Inferior parietal cortex (tissue), 1 donor: ENCODE data around the gene PLCL1.

Experiments
- DNase-seq: peaks from one replicate; pipeline ENCODE4 v3.0.0-alpha.2; 2016; ENCODE audit errors: extremely low spot score

Gene PLCL1

DNA sequence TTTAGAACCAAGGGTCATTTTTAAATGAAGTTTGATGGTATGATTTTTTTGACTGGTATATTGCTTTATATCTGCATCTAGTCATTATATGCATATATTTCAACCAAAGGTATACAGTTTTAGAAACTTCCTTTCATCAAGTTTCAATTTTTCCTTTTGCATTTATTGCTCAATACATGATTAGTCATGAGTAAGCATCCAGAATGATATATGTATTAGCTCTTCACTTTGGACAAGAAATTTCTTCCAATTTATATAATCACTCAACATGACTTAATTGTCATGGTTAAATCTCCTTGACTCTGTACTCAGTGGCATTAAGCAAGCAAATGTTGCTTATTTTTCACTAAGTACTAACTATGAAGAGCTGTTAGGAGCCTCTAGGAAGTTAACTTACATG is 123.6 kb downstream of the PLCL1 start:
- DNase-seq = no peak

DNA sequence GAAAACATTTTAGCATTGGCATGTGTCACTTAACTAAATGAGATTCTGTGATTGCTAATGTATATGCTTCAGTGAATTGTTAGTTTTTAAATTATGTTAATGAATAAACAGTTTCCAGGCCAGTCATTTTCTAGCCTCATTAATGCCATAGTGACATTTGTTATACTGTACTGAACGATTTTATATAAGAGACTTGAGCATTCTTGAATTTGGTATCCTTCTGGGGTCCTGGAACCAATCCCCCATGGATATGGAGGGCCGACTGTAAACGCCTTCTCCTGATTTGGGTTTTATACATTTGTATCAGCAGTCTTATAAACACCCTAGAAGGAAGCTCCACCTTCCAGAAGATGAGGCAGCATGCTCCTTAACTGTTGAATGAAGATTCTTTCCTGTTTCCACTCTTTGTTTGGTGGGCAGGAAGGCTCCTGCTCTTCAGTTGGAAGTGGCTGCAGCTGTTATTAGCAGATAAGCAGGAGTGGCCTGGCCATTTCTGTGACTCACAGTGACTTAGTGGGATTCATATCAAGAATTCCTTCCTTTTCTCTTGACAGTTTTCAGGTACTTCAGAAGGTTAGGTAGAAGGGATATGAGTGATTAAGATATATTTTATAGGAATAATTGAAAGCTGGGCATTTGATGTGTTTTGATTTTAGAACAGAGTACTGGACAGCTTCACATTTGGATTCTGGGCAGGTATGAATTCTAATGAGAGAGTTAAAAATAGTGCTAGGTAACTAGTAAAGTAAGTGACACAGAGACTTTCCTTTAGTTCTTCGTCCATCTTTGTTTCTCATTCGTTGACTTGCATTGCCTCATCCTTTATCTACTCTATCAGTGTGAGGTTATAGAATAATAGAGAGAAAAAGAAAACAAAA is 124.9 kb downstream of the PLCL1 start:
- no peak for DNase-seq

DNA sequence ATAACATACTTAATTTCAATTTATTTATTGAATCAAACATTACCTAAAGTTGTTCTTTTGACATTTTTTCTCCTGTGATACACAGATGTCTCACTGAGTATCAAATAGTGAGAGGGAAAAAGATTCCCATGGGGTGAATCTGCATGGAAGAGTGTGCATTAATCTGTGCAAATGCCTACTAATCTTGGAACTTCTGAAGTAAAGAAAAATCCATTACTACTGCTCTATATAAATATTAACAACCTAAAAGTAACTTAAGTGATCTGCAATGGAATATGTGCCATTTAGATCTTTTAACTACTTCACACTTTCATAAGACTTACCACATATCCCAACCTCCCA is 125.5 kb downstream of the PLCL1 start:
- DNase-seq = no peak

DNA sequence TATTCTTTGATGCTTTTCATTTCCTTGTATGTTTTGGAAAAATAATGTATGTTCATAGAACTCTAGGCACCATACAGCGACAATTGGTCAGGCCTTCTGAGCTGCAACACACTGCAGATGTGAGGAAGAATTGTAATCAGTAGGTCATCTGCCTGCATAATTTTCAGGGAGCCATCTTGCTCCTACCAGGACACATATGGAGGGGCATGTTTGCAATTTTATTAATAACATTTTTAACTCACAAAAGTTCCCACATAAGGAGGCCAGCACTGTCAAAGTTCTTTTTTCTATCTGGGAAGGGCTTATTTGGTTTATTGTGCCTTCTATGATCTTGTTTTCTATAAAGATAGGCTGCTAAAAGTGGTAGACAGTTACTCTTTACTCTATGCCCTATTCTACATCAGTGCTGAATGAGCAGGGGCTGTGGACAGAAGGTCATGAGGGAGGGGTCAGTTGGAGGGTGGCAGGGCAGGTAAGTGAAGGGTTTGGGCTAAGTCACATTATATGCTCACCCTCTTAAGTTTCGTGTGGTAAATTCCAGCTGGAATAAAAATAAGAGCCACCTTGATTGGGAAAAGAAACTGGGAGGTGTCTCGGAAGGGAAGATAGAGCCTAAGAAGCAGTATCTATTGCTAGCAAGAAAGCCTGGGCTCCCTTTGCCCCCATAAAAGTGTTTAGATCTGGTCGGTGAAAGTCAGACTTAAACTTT is 126.3 kb downstream of the PLCL1 start:
- no peak for DNase-seq

DNA sequence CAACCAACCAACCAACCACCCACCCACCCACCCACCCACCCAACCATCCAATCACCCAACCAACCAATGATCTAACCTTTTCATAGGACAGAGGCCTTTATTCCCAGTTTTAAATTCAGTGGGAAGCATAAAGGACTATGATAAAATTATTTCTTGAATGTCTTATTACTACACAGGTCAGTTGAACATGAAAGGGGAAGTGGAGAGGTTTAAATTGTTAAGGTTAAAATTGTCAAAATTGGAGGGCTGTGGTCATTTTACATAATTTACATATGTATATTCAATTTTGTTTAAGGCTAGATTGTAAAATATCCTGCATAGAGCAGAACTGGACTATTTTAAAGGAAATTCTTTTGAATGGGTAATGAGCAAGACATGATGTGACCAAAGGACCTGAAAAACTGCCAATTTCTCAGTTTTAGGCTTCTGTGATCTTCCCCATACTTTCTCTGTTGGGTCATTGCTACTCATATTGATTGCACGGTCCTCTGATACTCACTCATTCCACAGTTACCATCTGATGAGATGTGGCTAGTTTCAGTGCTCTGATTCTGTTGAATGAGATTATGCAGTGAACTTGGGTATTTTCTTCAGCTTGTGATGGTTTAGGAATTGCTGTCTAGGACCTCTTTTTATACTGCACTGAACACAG is 127.4 kb downstream of the PLCL1 start:
- DNase-seq = no peak

DNA sequence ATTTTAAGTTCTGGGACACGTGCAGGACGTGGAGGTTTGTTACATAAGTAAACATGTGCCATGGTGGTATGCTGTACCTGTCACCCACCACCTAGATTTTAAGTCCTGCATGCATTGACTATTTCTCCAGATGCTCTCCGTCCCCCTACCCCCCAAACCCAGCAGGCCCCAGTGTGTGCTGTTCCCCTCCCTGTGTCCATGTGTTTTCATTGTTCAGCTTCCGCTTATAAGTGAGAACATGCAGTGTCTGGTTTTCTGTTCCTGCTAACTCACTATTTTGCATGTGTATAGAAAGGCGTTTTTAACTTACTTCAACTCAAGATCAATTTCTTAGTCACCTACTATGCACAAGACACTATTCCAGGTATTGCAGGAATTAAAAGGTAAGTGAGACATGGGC is 128.0 kb downstream of the PLCL1 start:
- DNase-seq = no peak

DNA sequence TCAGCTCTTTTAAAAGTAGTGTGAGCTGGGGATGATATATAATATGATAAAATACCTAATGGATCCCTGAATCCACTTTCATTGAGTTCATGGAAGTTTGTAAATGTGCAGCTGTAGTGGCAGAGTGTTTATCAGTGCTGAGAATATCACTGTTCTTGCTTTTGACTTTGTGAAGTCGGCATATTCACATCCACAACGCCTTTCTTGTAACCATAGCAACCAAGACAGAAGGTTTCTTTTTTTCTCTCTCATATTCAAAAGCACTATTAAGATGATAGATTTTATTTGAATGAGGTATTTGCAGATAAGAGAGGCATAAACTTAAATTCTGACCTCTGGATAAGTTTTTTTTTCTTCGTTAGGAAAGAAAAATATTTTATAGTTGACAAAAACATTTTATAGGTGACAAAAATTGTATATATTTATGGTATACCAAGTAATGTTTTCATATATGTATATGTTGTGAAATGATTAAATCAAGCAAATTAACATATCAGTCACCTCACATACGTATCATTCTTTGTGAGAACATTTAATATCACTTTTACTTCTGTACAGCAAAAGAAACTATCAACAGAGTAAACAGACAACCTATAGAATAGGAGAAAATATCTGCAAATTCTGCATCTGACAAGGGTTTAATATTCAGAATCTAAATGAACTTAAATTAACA is 130.0 kb downstream of the PLCL1 start:
- no peak for DNase-seq

DNA sequence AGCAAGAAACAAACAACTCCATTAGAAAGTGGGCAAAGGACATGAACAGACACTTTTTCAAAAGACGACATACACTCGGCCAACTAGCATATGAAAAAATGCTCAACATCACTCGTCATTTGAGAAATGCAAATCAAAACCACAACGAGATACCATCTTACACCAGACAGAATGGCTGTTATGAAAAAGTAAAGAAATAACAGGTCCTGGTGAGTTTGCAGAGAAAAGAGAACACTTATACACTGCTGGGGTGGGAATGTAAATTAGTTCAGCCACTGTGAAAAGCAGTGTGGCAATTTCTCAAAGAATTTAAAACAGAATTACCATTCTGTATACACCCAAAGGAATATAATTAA is 130.5 kb downstream of the PLCL1 start:
- no peak for DNase-seq

DNA sequence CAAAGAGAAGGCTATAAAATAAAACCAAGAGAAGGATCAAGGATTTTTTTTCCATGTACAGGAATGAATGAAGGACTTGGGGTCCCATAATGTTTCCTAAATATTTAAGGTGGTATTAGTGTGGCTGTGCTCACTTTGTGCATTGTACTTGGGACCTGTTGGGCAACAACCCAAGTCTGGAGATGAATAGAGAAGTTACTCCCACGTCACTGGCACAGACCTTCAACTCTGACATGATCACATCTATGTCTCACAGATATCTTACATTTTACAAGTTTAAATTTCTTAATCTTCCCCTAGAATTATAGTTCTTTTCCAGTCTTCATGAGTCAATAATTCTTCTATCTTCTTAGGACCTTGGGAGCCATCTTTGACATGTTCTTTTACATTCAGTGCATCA is 133.4 kb downstream of the PLCL1 start:
- no peak for DNase-seq

DNA sequence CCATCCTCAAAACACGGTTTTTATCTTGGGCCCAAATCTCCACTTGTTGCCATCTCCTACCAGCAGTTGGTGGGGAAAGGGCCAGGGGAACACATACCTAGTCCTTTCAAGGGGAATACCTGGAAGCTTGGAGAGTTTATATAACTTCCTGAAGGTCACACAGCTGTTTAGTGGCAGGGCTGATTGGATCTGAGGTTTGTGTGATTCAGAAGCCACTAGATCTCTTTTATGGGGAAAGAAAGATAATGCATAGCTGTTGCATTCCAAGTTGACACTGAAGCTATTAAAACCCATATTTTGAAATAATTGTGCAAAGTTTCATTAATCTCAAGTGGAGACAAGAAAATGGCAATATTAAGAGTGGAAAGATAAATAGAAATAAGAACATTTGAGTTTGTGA is 134.2 kb downstream of the PLCL1 start:
- no peak for DNase-seq

DNA sequence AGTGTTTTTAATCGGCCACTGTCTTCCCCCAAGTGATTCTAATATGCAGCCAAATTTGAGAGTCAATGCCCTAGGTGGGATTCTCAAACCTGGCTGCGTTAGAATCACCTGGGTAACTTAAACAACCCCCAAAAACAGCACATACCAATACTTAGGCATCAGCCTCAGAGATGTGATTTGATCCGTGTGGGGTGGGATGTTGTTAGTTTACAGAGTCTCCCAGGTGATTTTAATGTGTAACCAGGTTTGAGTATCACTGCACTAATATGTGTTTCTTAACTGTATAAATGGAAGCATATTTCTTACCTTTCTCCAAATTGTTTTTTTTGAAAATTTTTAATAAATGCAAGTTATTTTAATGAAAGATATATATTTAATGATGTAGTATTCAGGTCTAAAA is 135.4 kb downstream of the PLCL1 start:
- DNase-seq = no peak

DNA sequence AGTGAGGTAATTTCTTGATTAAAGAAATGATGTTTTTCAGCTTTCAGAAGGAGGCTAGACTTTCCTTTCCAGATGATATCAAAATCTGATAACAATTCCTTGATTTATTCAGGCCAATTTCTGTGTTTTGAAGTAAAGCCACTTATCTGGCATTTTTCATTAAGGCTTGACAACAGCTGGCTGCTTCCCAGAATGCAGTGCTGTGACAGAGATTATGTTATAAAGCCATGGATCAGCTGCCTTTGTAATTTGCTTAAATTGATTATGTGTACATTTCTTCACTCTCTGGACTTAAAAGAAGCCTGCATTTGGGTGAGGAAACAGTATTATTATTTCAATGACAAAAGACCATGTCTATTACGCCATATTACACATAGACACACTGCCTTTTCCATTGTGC is 136.0 kb downstream of the PLCL1 start:
- DNase-seq = no peak

DNA sequence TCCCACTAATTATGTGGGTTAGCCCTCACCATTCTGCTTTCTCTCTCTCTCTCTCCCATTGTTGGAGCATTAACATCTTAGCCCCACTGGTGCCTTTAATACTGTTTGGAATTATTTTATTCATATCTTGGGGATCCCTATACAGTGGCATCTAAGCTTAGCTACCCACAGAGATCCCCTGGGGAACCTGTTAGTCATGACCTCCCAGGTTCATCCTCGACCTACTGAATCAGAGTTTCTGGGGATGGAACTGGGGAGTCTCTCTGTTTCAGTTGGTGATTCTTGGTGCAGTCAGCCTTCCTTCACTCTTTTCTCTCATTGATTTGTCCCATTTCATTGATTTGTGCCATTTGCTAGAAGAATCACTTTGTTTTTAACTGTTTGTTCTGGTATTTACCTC is 137.3 kb downstream of the PLCL1 start:
- no peak for DNase-seq

DNA sequence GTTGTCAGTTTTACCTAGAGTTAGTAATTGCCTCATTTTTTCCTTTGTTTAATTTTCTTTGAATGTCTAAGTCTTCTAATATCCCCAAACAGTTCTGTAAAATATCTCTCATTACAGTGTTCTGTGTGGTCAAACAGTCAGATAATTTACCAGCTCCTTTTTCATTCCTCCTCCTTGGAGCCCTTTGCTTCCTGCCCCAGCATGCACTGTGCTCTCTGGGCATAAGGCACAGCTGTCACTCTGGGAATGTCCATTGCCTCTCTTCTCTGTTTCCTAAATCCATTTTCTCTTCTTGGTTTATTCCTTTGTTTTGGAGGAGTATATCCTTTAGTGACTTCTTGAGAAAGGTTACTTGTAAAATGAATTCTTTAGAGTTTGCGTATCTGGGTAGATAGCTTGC is 139.3 kb downstream of the PLCL1 start:
- DNase-seq = no peak

DNA sequence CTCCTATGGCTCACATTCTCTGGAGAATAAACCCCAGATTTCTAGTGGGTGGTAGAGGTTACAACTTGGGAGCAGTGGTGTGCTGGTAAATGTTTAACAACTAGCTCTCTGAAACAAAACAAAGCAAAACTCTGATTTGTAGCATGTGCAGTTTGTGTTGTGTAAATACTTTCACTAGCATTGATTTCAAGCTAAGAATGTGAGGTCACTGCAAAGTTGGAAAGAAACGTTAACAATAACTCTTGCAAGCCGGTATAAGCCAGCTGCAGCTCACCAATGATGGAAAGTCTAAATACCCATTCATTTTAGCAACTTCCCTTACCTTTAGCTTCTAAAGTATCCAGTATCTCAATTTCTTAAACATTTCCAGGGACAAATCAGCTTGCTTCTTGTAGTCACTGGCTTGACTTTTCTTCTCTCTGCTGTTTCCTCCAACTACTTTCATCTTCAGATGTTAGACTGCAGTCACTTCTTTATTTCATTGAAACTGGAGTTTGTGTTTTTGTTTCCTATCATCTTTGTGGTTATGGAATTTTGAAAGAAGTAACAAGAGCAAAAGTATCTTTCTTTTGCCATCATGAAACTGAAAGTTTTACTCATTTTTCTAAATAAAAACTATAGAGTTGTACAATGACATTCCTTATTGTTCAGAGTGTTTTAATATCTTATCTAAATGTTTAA is 140.2 kb downstream of the PLCL1 start:
- no peak for DNase-seq

DNA sequence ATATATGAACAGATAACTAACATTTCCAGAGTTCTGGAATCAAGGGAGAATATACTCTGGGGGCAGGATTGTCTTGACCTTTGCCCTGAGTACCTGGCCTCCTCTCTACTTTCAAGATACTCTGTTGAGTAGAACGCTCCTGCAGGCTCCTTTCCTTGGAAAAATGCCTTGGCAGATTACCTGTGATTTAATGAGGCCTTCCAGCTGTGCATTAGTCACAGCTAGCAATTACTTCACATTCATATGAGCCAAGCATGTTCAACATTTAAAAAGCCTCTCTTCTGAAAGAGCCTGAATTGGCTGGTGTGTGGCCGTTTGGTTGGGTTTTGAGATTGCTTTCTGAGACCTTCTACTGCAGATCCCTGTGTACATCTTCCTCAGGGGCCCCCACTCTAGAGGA is 142.2 kb downstream of the PLCL1 start:
- DNase-seq = no peak

DNA sequence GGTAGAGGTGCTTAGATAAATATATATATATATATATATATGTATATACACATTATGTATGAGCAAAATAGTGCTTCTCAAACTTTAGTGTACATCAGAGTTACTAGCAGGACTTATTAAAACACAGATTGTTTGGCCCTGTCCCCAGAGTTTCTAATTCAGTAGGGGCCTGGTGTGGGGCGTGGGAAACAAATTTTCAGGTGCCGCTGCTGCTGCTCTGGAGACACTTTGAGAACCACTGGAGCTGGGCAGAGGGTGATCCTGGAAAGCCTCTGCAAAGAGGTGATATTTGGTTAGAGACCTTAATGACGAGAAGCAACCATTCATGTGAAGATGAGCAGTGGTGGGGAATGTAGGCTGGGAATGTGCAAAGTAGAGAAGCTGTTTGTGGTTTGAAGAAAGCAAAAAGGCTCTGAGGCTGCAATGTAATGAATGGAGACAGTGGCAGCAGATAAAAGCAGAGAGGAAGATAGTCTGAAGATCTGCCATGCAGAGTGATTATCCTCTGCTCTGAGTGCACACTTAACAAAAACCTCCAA is 142.9 kb downstream of the PLCL1 start:
- DNase-seq = no peak

DNA sequence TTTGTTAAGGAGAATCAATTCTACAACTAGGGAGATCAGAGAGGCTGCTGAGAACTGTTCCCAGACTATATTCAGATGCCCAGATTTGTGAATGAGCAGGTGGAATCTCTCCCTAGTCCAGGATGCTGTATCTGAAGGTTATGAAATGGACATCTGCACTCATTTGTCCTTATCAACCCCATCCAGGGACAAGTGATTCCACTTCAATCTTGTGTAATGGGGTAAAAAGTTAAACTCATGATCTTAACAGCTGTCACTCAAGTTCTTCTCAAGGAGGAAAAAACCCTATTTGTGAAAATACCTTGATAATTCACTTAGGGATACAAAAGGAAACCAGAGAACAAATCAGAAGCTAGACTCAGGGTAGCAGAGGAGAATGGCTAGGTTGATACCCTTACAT is 144.8 kb downstream of the PLCL1 start:
- DNase-seq = no peak

DNA sequence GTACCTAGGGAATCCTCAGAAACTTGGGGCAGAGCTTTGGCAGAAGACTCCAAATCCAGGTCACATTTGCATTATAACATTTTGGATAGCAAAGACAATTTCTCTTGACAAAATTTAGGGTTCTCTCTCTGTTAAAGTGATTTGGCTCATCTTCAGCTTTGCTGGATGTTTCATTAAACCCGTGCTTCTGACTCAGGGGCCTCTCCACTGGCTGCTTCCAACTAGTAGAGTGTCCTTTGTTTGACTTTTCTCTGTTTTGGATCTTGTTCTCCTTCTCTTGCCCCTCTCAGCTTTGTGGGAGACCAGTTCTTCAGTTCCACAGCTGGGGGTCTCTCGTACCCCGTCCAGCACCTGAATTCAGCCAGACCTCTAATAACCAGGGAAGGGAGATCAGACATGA is 145.6 kb downstream of the PLCL1 start:
- no peak for DNase-seq

DNA sequence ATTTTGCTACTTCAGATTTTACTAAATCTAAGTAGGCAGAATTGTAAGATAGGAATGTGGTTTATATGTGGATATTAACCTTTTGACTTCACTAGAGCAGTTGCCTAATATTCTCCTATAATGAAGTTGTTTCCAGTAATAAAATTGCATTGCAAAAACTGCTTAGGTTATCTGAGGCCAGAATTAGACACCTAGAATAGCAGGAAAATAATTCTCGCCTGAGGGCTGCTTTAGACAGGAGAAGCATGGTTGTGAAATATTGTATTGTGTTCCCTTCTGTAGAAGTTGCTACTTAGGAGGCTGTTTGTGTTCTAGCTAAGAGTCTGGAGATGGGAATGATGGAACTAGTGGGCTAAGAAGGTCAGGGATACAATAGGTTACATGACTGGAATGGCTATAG is 146.3 kb downstream of the PLCL1 start:
- no peak for DNase-seq

DNA sequence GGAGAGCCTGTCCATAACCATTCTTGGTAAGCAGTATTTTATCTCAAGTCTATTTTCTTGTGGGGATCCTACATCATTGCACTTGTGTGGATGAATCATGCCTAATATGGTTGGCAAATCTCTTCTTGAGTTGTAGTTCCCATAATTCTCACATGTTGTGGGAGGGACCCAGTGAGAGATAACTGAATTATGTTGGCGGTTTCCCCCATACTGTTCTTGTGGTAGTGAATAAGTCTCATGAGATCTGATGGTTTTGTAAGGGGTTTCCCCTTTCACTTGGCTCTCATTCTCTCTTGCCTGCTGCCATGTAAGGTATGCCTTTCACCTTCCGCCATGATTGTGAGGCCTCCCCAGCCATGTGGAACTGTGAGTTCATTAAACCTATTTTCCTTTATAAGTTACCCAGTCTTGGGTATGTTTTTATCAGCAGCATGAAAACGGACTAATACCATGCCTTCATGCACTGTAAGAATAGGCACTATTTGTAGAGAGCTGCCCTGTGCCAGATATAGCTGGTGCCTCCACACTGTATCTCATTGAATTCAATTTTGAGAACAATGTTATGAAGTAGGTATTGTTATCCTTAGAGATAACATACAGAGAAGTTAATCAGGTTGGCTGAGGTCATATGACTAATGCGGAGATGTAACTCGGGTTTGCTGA is 148.3 kb downstream of the PLCL1 start:
- DNase-seq = no peak
